Posterior vena cava (tissue), 2 donors: ENCODE data around the gene UGT2B7. TPM values are rescaled to one million over a fixed set of nuclear protein-coding genes. Genes with fewer than 3 reads are reported as not detected.
"Not testable (repeated sequence)": the region's sequence is repeated elsewhere in the genome, so short reads cannot be mapped to it uniquely, and the experiment has no call there.

ENCODE experiments used
- DNase-seq: peaks from one replicate; pipeline ENCODE4 v3.0.0-alpha.2; 2020; ENCODE audit warnings: low spot score
- intact Hi-C, 2 donors: fragments of 100-400 bp; cut with DNase I; formaldehyde crosslinking; loops; one replicate each; pipeline versions ENCODE4 v1.14.1 to v1.14.2; 2022 to 2023
- long read RNA-seq, 2 donors: library from polyadenylated mRNA; unstranded; transcript quantifications; one replicate each; pipeline ENCODE4 v2.0.0, GENCODE V29; 2020 to 2021
- total RNA-seq, 2 donors: library from RNA; stranded (reverse); fragmentation: NEBNext Ultra II Directional; extraction: Animal tissue kit (Norgen Biotek cat#: 25700); gene quantifications; one replicate each; pipeline ENCODE4 v1.2.1, GENCODE V29; 2021
- donor health status: DM: yes; HTN: yes; CAD: no.
- donor health status: DM: yes; HTN: yes; CAD: no.

The UGT2B7 gene
- not detected for total RNA-seq
- long read RNA-seq, donor 1: 0 reads
- long read RNA-seq, donor 2: 0 reads

DNA sequence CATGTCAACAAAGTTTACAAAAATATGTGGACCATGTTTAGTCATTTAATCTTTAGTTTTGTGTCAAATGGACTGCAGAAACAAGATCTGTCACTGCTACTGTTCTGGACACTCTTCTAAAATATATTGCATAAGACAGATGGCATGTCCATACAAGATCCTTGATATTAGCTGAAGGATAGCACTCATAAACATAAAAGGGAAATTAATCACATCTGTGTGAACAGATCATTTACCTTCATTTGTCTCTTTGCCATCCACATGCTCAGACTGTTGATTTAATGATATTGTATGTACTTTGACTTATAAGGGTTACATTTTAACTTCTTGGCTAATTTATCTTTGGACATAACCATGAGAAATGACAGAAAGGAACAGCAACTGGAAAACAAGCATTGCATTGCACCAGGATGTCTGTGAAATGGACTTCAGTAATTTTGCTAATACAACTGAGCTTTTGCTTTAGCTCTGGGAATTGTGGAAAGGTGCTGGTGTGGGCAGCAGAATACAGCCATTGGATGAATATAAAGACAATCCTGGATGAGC lies at the start of gene UGT2B7:
TSS of gene UGT2B7 (plus strand) at position 364 of the 546 bp plus-strand sequence. CDS start at position 411, 47 bp downstream.
- no peak for DNase-seq

DNA sequence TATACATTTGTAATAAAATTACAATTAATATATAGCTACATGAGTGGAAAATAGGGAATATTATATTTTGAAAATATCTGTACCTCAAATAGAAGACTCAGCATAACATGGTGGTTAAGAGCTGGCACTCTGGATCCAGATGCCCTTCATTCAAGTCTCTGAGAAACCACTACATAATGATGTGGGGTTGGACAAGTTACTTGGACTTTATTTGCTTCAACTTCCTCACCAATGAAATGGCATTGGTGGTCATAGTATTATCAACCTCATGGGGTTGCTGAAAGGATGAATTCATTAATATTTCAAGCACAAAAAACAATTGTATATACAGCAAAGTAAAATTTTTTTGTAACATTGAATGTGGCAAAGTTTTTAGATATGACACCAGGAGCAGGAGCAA lies 46.4 kb upstream of the UGT2B7 start:
- intact Hi-C loops: no loop called here
- no peak for DNase-seq

More for the DNA sequence above, at the start of gene UGT2B7:
- intact Hi-C loops: no loop called here

GRCh38 chr4:69050853-69051575 lies 45.3 kb upstream of the UGT2B7 start:
- intact Hi-C loops, DNase-seq: not testable (repeated sequence)

DNA sequence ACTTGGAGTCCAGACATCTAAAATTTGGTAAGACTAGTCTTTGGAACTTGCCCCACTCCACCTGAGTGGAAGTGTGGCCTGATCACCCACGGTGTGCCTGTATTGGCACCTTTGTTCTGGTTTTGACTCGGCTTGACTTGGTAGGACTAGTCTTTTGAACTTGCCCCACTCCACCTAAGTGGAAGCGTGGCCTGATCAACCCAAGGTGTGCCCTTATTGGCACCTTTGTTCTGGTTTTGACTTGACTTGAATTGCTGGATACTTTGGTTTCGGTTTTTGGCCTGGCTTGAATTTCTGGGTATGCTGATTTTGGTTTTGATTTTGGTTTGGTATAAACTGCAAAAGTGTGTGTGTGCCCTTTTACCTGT lies 44.7 kb upstream of the UGT2B7 start:
- intact Hi-C loops: no loop called here

DNA sequence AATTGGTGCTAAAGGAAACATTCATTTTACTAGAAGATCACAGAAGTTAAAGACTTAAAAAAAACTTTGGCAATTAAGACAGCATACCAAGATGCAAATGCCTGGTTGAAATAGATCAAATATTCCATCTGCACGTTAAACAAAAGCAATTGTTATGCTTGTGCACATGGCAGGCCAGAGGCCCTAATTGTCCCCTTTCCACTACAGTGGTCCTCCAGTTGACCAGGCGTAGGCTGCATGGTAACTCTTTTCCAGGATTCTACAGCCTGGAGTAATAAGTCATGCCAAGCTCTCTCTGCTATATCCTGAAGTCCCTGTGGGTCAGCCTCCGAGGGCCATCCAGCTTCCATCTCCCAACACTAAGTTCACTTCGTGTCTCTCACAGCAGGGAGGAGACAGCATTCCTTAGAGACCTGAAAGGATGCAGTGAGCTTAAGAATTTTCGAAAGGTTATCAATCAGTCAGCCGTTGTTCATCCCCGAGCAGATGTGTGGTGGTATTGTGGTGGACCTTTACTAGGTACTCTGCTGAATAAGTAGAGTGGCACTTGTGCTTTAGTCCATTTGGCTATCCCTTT lies 42.9 kb upstream of the UGT2B7 start:
- intact Hi-C loops, DNase-seq: not testable (repeated sequence)

More for the DNA sequence above, 44.7 kb upstream of the UGT2B7 start:
- no peak for DNase-seq

DNA sequence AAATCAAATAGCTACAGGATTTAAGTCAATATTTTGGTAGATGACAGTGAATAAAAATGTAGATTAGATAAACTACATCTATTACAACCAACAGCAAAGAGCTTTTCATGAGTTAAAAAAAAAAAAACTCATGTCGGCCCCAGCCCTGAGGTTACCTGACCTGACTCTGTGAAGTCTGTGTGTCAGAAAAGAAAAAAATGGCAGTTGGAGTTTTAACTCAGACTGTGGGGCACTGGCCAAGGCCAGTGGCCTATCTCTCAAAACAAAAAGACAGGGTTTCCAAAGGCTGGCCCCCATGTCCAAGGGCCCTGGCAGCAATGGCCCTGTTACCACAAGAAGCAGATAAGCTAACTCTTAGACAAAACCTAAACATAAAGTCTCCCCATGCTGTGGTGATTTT lies 42.2 kb upstream of the UGT2B7 start:
- DNase-seq, intact Hi-C loops: not testable (repeated sequence)

- DNase-seq: no peak
- intact Hi-C loops: no loop called here
Measured at GRCh38 chr4:69054578-69055200, 41.6 kb upstream of the UGT2B7 start.

DNA sequence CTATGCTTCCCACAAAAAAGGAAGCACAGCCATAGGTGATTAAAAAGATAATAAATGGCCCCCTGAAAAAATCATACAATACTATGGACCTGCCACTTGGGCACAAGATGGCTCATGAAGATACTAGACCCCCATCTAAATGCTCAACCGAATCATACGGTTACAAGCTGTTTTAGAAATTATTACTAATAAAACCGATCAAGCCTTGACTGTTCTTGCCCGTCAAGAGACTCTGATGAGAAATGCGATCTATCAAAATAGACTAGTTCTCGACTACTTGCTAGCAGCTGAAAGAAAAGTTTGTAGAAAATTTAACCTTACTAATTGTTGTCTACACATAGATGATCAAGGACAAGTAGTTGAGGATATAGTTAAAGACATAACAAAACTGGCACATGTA lies 40.1 kb upstream of the UGT2B7 start:
- DNase-seq: no peak
- intact Hi-C loops: loop anchor here in 1 of 2 donors (2.0 kb wide), 1 partner anchor 79 kb away; no protein-coding TSS in a partner anchor

GRCh38 chr4:69056921-69057550 lies 39.2 kb upstream of the UGT2B7 start:
- intact Hi-C loops: loop anchor here in 1 of 2 donors (2.0 kb wide), 1 partner anchor 78 kb away; no protein-coding TSS in a partner anchor
- DNase-seq: no peak

GRCh38 chr4:69057620-69058409 lies 38.5 kb upstream of the UGT2B7 start:
- DNase-seq: no peak
- intact Hi-C loops: loop anchor here in 1 of 2 donors (2.0 kb wide), 1 partner anchor 77 kb away; no protein-coding TSS in a partner anchor

GRCh38 chr4:69058410-69059059 lies 37.7 kb upstream of the UGT2B7 start:
- no peak for DNase-seq
- intact Hi-C loops: no loop called here

- no peak for DNase-seq
- intact Hi-C loops: no loop called here
Measured at GRCh38 chr4:69060651-69061308, 35.5 kb upstream of the UGT2B7 start.

DNA sequence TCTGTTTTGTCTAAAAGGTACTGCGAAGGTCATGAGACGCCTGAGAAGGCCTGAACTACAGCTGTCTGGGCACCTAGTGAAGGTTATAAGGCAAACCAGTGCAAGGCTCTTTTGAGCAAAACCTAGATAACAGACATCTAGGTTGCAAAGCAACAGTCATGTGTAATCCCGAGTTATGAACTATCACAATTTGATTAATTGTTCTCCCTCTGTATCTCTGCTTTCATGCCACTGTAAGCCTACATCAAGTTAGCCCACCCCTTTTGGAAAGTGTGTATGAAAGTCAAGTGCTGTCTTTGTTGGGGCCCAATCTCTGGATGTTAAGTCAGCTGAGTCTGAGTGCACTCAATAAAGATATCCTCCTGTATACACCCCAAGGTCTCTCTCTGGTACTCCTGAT lies 31.9 kb upstream of the UGT2B7 start:
- DNase-seq: no peak
- intact Hi-C loops: no loop called here

DNA sequence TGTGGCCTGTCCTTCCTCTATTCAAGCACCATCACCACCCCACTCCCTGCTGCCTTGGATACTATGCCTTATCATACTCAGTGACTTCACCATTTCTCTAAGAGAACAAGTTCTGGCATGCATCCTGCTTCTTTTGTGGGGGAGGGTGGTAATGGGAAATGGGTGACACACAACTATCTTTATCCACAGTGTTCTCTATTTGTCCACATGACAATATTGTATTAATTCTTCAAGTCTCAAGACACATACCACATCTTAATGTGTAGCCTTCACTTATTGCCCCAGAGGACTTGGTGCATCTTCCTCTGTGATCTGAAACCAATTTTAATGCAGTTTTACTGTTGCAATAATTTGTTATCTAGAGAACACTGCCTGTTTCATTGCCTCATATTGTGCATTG lies 29.3 kb upstream of the UGT2B7 start:
- intact Hi-C loops: no loop called here
- DNase-seq: no peak

DNA sequence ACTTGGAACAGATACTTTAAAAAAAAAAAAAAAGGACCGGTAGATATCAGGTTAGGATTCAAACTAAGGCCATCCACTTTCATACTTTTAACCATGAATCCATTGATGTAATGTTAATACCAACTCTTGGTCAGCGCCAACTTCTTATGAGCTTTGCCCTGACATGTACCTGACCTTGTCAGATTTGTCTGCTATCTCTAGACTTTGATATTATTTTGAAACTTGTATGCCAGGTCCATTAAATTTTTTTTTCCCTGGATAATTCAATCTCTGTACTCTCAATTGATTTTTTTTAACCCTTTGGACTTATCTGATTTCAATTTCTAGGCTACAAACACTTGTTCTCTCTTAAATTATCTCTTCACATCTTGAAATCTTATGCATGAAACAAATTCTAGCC lies 27.2 kb upstream of the UGT2B7 start:
- intact Hi-C loops: no loop called here
- no peak for DNase-seq

DNA sequence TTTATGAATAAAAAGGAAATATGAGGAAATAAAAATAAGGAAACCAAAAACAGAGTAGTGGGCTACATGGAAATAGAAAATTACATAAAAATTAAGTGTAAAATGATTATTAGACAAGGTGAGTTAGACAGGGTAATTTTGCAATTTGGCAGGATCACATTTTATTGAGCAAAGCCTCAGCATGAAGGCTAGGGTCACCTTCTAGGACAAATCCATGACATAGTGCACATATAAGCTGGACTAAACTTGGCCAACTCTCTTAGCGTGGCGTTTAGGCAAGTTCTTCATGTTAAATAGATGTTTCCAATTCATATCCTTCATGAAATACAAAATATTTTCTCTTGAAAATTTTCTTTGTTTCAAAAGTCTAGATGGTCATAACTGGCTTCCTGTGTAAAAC lies 25.7 kb upstream of the UGT2B7 start:
- no peak for DNase-seq

GRCh38 chr4:69071286-69071685 lies 25.0 kb upstream of the UGT2B7 start:
- DNase-seq: no peak
- intact Hi-C loops: no loop called here

More for the DNA sequence above, 25.7 kb upstream of the UGT2B7 start:
- intact Hi-C loops: no loop called here

- intact Hi-C loops: no loop called here
- no peak for DNase-seq
Measured at GRCh38 chr4:69073375-69073774, 22.9 kb upstream of the UGT2B7 start.
